DOHH2 (cell line): ENCODE measurements around the gene INSRR.

Experiments
- H3F3A ChIP-seq: fragments of 200-600 bp; sonication (generic), shearing (Covaris generic); 2 replicates; pipeline ENCODE4 v1.6.0; 2016; ENCODE audit warnings: antibody characterized with exemption, mild to moderate bottlenecking; ENCODE audit not compliant: control insufficient read depth, insufficient read depth
- H3K27ac ChIP-seq: fragments of 200-600 bp; sonication (generic); 2 replicates; pipeline ENCODE4 v1.5.1; 2014; ENCODE audit warnings: low read depth, mild to moderate bottlenecking, low read length, moderate library complexity
- H3K27me3 ChIP-seq: fragments of 200-600 bp; sonication (generic); 2 replicates; pipeline ENCODE4 v1.6.1; 2014; ENCODE audit warnings: mild to moderate bottlenecking, low read length, mixed read lengths; ENCODE audit not compliant: control insufficient read depth
- H3K36me3 ChIP-seq: fragments of 200-600 bp; sonication (generic); 2 replicates; pipeline ENCODE4 v1.6.1; 2014; ENCODE audit warnings: mild to moderate bottlenecking, low read length, moderate library complexity, mixed read lengths; ENCODE audit not compliant: control insufficient read depth
- H3K4me1 ChIP-seq: fragments of 200-600 bp; sonication (generic); 2 replicates; pipeline ENCODE4 v1.6.1; 2014; ENCODE audit warnings: mild to moderate bottlenecking, low read length, mixed read lengths; ENCODE audit not compliant: control insufficient read depth
- H3K4me2 ChIP-seq: fragments of 200-600 bp; sonication (generic); 2 replicates; pipeline ENCODE4 v1.6.0; 2014; ENCODE audit warnings: mild to moderate bottlenecking, low read length, moderate library complexity
- H3K4me3 ChIP-seq: fragments of 200-600 bp; sonication (generic); 2 replicates; pipeline ENCODE4 v1.5.1; 2014; ENCODE audit warnings: mild to moderate bottlenecking, low read length, mixed read lengths
- H3K79me2 ChIP-seq: fragments of 200-600 bp; sonication (generic); 2 replicates; pipeline ENCODE4 v1.6.1; 2014; ENCODE audit warnings: mild to moderate bottlenecking, low read length, mixed read lengths; ENCODE audit not compliant: control insufficient read depth
- H3K9me2 ChIP-seq: fragments of 200-600 bp; sonication (generic); replicated peaks from 2 replicates; pipeline ENCODE4 v1.6.1; 2014; ENCODE audit warnings: mild to moderate bottlenecking, low read length, mixed read lengths; ENCODE audit not compliant: control insufficient read depth
- H3K9me3 ChIP-seq: fragments of 200-600 bp; sonication (generic); 2 replicates; pipeline ENCODE4 v1.6.1; 2014; ENCODE audit warnings: antibody characterized with exemption, low read length, mixed read lengths; ENCODE audit not compliant: control insufficient read depth, insufficient read depth
- H4K20me1 ChIP-seq: fragments of 200-600 bp; sonication (generic); 2 replicates; pipeline ENCODE4 v1.6.0; 2014; ENCODE audit warnings: low read depth, mild to moderate bottlenecking, antibody characterized with exemption, low read length, moderate library complexity; ENCODE audit not compliant: control insufficient read depth, insufficient read depth
- EZH2phosphoT487 ChIP-seq: fragments of 200-600 bp; sonication (generic); IDR thresholded peaks from 2 replicates; pipeline ENCODE4 v1.6.1; 2017; ENCODE audit warnings: borderline replicate concordance, mild to moderate bottlenecking, antibody characterized with exemption, low read length, moderate library complexity, mixed read lengths
- TF ChIP-seq, protein P1 (sequence below): fragments of 200-600 bp; sonication (generic); IDR thresholded peaks from one replicate; pipeline ENCODE4 v1.5.1; 2014; ENCODE audit warnings: antibody characterized with exemption, mild to moderate bottlenecking, low read depth, low read length; ENCODE audit not compliant: poor library complexity, severe bottlenecking

INSRR gene

DNA sequence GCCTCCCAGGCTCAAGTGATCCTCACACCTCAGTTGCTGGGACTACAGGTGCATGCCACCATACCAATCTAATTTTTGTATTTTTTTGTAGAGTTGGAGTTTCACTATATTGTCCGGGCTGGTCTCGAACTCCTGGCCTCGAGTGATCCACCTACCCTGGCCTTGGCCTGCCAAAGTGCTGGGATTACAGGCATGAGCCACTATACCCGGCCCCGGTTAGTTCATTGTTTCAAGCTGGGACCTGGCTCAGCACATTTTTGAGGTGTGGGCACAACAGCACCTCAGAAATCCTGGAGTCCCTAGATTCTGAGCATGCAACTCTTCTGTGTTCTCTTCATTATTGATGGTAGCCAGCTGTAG, 63.6 kb downstream of the INSRR start:
- H3K4me2 ChIP-seq = no peak overlapping the region

DNA sequence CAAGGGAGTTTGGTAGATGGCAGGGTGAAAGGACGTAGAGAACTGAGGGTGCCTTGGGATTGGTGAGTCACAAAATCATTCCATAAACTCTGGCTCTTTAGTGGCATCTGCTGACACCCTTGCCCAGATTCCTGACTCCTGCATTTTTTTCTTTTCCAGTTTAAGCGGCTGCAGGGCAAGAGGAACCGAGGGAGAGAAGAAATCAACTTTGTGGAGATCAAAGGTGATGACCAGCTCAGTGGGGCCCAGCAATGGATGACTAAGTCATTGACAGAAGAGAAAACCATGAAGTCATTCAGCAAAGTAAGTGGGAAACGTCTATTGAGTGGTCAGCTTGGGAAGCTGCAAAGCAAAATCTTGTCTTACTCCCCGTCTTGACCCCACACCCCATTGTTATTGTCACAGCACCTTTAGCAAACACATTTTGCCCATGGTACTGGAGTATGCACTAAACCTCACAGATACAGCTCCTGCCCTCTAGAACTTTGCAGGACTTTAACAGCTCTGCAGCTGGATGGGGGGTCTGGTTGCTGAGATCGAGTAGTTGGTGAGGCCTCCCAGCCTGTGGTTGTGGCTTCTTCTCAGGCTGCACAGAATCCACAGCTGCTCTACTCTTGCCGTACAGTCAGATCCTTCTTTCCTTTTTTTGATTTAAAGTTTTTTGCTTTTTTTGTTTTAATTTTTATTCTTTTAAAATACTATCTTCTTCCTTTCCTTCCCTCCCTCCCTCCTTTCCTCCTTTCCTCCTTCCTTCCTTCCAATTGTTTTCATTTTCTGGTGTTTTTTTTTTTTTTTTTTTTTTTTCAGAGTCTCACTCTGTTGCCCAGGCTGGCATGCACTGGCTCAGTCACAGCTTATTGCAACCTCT, 64.2 kb downstream of the INSRR start:
- Histone ChIP-seq H3F3A (peaks cover 10% of the 10 kb centered on the region), H3K9me2 (no peaks in the 10 kb centered on the region), H3K36me3 (peaks cover 88% of the 10 kb centered on the region), H3K4me3 (no peak overlapping the region), H4K20me1 (no peaks in the 10 kb centered on the region; the same call in 1 of the 2 replicates), H3K27ac (no peak overlapping the region), H3K4me1 (peaks cover 28% of the 10 kb centered on the region), H3K9me3 (no peaks in the 10 kb centered on the region), H3K79me2 (peaks cover 5% of the 10 kb centered on the region; the same call in 1 of the 2 replicates), H3K4me2 (no peak overlapping the region), H3K27me3 (no peaks in the 10 kb centered on the region)
- TF ChIP-seq, protein P1, sequence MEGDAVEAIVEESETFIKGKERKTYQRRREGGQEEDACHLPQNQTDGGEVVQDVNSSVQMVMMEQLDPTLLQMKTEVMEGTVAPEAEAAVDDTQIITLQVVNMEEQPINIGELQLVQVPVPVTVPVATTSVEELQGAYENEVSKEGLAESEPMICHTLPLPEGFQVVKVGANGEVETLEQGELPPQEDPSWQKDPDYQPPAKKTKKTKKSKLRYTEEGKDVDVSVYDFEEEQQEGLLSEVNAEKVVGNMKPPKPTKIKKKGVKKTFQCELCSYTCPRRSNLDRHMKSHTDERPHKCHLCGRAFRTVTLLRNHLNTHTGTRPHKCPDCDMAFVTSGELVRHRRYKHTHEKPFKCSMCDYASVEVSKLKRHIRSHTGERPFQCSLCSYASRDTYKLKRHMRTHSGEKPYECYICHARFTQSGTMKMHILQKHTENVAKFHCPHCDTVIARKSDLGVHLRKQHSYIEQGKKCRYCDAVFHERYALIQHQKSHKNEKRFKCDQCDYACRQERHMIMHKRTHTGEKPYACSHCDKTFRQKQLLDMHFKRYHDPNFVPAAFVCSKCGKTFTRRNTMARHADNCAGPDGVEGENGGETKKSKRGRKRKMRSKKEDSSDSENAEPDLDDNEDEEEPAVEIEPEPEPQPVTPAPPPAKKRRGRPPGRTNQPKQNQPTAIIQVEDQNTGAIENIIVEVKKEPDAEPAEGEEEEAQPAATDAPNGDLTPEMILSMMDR = no peak
- TF ChIP-seq EZH2phosphoT487 = no peak

More for the DNA sequence above, 63.6 kb downstream of the INSRR start:
- Histone ChIP-seq H3K9me3 (no peaks in the 10 kb centered on the region), H3K27me3 (no peaks in the 10 kb centered on the region), H3K4me1 (peaks cover 28% of the 10 kb centered on the region), H3K27ac (no peak overlapping the region), H3K4me3 (no peak overlapping the region), H3F3A (peaks cover 10% of the 10 kb centered on the region), H4K20me1 (no peaks in the 10 kb centered on the region; the same call in 1 of the 2 replicates), H3K9me2 (no peaks in the 10 kb centered on the region), H3K36me3 (peaks cover 88% of the 10 kb centered on the region), H3K79me2 (no peaks in the 10 kb centered on the region)
- TF ChIP-seq, protein P1 = no peak
- TF ChIP-seq EZH2phosphoT487 = no peak
